ENCODE measurements around the gene SPOCK1.

SPOCK1 gene

DNA sequence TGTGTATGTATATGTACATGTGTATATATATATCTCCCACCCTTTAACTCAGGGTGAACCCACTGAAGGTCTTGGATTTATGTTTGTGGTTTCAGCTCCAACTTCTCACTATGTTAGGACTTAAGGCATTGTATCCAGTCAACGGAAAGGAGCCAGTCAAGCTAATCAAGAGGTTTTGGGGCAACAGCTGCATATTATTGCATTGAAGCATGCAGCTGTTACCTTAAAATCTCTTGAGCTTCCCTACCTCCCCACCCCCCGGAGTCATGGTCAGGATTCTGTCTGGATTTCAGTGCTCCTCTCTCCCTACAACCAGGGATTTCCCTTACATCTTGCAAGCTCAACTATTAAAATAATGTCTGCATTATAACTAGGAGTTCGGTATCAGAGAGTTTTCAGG is 399.5 kb downstream of the SPOCK1 start:
- no peak for DNase-seq (ENCODE audit: low spot score)

DNA sequence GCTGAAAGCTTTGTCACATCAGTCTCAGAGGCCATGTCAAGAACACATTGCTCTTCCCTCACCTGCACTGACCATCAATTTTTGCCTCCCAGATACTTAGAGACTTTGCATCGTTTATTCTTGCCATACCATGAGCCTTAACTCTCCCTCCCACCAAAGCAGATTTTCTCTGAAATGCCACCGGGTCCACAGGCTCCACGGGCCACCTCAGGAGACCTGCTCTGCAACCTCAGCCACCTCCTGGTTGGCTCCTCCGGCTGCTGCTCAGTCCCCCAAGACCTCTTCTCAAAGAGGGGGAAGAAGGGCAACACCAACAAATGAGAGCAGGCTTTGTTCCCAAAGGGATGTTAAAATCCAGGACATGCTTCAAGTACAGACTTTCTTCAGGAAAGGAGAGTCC is 400.5 kb downstream of the SPOCK1 start:
- no peak for DNase-seq (ENCODE audit: low spot score)

DNA sequence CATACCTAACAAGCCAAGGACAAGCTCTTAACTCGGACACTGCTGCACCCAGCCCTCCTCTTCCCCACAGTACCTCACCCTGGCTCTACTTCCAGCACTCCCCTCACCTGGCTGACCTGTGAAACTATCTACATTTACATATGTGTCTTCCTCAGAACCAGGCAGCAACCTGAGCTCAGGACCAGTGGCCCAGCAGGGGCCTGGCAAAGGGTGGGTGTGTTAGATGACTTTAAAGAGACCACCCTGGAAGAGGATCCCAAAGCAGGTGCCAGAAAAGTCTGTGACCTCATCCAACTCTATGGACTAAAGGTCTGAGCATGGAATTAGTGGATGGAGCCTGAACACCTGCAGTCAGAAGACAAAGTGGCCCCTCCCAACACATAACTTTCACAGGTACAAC is 400.9 kb downstream of the SPOCK1 start:
- no peak for DNase-seq (ENCODE audit: low spot score)

DNA sequence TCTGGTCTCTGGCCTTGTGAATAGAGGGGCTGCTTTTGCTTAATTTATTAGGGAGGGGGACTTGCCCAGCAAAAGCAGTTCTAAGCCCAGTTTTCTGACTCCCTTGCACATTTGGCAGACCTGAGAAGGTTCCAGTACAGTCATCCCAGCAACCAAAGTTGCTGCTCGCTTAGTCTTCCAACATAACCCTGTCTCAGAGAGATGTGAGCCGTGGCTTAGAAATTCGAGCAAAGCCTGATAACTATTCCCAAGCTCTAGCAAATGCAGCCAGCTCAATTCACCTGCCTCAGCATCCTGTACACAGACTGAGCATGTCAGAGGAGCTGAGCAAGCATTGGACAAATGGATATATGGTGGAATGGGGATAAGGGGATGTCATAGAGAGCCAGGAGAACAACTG is 401.9 kb downstream of the SPOCK1 start:
- no peak for DNase-seq (ENCODE audit: low spot score)

DNA sequence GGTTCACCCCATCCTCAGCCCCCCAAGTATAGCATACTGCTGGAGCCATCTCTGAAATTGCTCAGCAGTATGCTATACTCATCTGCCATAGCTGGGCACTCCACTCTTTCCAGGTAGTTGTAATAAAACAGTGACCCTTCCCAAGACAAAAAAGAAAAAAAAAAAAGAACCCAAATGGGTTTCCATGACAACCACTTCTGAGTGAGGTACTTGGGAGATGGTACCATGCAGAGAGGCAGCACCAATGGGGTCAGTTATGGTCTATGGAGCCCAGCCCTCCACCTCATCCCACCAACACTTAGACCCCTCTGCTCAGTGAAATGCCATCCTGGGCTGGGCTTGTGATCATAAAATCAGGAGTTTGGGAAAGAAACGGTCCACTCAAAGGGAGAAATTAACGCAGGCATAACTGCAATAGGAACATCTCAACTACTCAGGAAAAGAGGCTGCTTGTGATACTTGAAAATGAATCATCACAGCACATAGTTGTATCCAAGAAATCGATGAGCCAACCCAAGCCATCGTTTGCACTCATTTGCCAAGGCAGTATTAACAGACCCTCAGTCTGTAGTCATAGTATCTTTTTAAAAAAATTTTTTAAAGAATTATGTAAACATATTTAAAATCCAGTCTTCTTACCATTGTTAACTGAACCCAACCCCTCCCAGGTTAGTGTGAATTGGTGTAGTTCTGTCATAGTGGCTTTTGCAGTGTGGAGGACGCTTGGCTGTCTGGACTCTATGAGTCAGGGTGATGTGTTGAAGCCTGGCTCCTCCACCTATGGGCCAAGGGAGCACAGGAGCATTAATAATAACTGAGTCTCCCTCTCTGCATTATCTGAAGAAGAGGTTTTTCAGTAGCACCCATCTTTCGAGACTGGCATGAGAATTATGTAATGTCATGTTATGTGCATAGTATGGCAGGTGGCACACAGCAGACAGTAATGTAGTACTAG is 402.7 kb downstream of the SPOCK1 start:
- no peak for DNase-seq (ENCODE audit: low spot score)

DNA sequence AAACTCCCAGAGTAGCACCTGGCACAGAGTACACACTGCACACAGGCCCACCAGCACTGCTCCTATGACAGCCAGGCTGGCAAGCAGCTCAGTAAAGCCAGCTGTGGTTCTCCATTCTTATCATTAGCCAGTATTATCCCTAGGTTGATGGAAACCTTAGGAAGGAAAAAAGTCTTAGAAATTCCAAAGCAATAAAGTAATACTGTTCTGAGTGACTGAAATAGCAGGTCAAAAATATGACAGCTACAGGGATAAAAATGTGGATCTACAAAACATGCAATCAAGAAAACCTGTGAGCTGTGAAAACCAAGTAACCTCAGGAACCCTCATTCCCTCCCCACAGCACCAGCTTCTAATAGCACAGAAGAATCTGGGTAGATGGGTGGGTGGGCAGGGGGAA is 403.5 kb downstream of the SPOCK1 start:
- no peak for DNase-seq (ENCODE audit: low spot score)

DNA sequence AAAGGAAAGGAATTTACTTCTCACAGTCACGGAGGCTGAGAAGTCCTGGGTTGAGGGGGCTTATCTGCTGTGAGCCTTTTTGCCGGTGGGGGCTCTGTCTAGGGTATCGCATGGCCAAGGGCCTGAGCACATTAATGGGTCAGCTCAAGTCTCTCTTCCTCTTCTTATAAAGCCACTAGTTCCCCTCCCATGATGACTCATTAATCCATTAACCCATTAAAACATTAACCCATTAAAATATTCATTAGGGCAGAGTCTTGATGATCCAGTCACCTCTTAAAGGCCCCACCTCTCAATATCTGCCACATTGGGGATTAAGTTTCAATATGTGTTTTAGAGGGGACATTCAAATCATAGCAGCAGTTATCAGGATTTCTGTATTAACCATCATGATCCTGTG is 406.3 kb downstream of the SPOCK1 start:
- no peak for DNase-seq (ENCODE audit: low spot score)

DNA sequence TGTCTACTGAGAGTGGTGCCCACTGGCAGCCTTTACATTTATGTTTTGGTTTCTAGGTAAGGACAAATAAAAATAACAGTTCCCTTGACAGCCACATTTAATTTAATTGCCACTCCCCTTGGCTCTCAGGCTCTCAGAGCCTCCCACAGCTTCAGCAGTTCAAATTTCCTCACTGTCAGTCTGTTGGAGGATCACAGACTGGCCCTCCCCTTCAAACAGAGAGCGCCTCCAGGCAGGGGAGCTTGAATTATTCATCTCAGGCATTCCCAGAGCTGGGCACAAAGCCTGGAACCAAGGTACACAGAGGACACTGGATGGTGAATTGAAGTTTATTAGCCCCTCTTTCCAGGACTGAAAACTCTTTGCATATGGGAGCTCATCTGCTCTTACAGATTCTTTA is 407.7 kb downstream of the SPOCK1 start:
- DNase-seq (ENCODE audit: low spot score), result no peak

DNA sequence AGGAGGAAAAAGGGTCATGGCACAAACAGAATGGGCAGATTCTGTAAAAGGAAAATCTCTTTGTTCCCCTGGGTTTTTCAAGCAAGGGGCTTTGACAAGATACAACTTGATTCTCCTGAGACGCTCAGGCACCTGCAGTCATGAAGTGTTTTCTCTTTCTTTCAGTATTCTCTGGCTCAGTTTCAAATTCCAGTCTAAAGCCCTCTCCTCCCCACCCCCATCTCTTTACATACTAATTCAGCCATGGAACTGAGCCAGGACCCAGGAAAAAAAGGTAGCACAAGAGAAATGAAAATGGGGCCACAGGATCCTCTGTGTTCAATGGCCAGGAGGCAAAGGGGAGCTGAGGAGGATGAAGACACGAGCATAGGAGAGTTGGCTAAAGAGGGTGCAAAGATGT is 408.4 kb downstream of the SPOCK1 start:
- no peak for DNase-seq (ENCODE audit: low spot score)

DNA sequence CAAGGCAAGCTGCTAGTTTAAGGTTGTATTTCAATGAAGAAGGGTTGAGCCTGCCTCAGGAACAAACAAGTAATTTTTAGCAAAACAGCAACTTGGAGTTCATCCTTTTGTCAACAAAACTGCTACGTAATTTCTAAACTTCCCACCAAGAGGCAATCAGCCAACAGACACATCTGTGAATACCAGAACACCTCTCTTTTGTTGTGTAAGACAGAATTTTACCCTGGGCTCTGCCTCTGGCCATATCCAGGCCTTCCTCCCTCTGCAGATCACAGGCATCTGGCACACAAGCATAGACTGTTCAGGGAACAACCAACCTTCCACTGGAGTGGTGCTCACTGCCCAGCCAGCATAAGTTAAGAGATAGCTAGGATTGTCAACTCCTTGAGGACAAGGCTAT is 409.0 kb downstream of the SPOCK1 start:
- DNase-seq (ENCODE audit: low spot score), result no peak

DNA sequence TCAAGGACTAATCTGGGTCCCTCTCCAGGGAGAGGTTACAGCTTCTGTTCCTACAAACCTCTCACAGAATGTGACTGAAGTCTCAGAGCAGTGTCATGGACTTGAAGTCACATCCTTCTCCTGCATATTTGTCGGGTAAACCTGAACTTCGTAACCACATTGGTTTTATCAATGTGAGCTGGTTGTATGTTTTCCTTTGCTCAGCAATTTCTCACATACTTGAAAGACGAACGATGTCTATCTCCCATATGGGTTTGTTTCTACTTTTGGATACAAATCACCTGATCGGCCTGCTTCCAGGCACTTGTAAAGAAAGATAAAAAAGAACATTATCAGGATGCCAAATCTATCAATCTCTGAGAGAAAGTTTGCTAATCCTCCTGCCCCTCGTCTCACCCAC is 411.0 kb downstream of the SPOCK1 start:
- DNase-seq (ENCODE audit: low spot score), result no peak

DNA sequence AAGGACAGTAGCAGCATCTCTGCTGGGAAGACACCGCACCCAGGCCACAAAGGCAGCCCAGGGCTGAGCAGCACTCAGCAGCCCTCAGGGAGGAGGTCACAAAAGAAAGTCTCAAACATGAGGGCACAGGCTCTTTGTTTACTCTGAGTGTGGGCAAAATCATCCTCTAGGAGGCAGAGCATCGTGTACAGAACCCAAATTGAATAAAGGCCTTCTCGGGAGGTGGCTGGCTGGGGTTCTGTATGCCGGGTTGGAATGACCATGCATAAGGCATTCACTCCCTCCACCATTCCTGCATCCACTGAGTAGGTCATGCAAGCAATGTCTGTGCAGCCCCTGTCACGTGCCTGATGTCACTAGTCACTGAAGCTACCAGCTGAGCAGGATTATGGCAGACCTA is 412.8 kb downstream of the SPOCK1 start:
- DNase-seq (ENCODE audit: low spot score), result no peak

DNA sequence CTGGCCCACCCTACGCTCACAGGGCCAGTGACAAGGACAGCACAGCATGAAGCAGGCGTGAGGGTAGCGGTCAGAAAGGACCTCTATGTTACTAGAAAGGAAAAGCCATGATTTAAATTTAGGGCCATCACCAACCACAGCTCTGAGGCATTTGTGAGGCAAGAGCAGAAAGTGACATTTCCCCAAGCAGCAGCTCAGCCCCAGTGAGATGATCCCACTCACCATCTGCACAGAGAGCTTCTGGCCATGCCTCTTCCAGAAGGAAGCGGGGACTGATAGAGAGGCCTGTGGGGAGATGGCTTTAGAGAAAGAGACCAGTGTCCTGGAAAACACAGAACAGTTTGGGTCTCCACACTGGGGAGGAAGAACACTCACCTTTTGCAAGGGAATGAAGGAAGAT is 413.9 kb downstream of the SPOCK1 start:
- no peak for DNase-seq (ENCODE audit: low spot score)

DNA sequence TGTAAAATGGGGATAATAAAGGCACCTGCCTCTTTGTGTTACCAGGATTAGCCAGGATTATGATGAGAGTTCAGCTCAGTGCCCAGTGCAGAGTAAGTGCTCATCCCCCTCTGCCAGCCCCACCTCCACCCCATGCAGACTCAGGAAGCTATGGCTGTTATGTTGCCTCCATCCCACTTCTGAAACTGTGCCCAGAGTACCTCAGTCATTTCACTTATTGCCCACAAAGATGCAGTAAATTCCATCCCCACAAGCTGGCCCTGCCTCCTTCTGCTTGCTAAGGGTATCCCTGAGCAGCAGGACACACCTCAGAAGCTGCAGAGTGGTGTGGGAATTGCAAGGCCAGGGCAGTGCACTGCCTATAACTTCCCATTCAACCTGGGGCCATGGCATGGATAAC is 415.1 kb downstream of the SPOCK1 start:
- DNase-seq (ENCODE audit: low spot score), result no peak

DNA sequence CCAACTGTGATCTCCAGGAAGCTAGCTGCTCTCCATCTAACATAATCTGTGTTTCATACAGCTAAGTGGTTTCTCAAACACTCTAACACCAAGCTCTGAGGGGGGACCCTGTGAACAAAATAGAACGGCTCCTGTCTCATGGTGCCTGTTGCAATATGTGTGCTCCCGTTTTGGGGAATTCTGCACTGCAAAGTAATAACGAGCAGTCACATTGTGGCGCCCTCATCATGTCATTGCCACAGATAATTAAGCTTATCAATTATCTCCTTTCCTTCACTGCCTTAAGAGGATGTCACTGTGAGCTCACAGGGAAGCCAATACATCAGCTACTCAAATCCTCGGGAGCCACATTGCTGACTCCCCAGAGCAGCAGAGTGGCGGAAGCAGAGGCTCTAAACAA is 416.2 kb downstream of the SPOCK1 start:
- no peak for DNase-seq (ENCODE audit: low spot score)

DNA sequence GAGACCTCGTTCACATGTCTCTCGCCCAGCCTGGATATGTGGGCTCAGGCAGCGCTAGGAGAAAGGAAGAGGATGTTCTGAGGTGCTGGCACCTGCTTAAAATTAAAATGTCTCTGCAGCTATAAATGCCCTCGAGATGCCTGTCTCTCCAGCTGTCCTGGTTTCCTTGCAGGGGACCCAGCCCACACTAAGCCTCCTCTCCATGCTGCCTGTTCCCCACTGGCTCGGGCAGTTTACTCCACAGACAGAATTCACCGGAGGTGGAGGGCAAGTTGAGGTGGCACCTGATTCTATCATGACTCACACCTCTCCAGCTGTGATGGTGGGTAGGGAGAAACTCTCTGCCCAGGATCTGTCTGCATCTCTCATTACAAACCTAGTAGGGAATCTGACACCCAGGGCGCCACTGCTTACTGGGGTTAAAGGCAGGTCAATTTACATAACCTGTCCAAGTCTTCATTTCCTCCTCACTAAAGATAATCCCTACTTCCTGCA is 420.9 kb downstream of the SPOCK1 start:
- no peak for DNase-seq (ENCODE audit: low spot score)

DNA sequence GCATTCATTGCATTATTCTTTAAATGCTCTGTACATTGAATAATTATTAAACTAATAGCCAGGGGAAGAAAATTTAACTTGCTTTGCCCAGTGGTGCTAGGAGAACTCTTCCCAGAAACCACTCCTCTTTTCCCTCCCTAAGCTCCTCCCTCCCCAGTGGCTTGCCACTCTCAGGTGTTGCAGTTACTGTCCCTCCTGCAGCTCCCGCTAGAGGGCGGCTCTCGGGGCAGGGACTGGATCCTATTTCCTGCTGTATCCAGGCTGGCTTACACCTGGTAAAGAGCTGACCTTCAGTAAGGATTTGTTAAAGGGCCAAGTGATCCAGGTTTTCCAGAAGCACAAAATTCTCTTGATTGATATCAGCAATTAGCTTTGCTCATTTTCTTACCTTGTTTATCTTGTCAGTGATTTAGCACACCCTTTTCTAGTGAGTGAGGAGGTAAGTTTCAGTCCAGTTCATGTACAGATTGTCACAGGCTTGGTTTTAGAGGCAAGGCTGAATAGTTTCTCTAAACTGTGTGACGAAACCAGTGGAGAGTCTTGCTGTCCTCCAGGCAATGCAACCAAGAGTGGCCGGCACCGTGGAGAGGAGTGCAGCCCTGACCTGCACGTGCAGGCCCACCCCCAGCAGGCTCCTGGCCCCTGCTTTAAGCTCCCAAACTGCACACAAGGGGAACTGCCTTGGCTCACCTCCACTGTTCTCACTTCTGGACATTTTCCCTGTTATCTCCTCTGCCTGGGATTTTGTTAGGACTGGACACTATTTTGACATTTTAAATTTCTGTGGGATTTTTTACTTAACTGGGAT is 423.8 kb downstream of the SPOCK1 start:
- no peak for DNase-seq (ENCODE audit: low spot score)

DNA sequence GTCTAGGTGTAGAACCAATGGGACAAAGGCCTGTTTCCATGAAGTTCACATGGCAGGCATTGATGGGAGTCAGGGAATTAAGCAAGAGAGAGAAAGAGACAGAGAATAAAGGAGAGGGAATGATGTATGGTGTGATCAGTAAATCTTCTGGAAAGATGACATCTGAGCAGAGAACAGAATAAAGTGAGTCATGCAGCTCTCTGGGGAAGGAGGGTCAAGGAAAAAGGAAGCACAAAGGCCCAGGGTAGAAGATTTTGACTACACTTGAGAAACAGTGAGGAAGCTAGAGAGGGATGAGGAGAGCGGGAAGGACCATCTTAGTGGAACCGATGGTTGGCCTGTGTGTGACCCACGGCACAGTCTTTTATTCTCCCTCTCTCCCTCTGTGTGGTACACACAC is 425.9 kb downstream of the SPOCK1 start:
- DNase-seq (ENCODE audit: low spot score), result no peak

DNA sequence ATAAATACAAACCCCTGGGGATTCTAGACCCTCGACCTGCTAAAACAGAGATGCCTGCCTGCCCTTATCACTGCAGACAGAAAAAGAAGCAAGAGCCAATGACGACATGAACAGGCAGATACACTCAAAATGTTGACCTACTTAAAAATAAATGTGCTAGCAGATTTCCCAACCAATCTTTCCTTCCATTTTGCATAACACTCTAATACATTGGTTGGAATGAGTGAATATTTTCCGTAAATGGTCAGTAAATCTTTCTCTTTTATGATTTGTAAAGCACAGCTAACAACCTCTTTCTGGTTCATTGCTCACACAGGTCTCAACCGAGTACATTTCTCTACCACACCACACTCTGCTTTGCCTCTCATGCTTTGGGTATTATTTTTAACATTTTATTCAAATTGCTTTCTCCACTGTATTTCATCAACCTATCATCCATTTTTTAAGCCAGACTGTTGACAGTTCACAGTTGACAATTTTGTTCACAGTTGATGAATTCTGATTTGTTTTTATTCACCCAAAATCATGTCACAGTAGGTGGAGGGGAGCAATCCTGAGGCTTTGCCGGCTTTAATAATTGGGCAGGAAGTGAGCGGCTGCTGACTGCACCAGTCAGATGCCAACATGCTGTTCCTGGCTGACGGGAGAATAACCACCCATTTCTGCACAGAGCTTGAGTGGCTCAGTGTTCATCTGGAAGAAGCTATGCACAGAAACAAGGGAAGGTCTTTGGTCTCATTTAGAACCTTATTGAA is 426.6 kb downstream of the SPOCK1 start:
- DNase-seq (ENCODE audit: low spot score), result no peak

DNA sequence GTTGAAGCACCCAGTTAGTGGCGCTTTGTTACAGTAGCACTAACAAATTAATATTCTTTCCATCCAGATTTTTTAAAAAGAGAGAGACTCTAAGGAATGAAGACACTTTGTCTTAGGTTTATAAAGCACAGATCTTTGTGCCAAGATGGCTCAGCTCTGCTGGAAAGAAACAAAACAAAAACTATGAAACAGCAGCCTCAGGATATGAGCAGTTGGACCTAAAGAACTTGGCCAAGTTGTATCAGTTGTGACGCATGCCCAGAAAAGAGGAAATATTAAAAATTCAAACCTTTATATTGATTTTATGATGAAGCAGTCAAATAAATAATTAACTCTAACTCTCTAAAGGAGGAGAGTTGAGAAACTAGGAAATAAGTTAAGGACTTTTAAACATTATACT is 427.2 kb downstream of the SPOCK1 start:
- no peak for DNase-seq (ENCODE audit: low spot score)

DNA sequence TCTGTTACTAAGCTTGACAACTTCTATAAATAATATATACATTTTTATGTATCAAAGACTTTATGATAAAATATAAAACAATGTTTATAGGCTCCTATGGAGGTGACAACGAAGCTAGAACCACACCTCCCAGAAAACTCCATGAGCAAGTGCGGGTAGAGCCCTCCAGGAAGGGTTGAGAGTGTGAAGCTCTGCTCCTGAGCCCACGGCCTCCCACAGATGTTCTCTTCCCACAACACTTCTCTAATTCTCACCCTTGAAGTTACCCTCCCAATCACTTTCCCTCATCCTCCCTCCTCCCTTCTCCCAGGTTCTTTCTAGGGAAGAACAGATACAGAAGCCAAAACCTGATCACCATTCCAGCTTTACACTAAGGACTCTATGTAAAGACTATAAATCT is 427.6 kb downstream of the SPOCK1 start:
- DNase-seq (ENCODE audit: low spot score), result no peak

DNA sequence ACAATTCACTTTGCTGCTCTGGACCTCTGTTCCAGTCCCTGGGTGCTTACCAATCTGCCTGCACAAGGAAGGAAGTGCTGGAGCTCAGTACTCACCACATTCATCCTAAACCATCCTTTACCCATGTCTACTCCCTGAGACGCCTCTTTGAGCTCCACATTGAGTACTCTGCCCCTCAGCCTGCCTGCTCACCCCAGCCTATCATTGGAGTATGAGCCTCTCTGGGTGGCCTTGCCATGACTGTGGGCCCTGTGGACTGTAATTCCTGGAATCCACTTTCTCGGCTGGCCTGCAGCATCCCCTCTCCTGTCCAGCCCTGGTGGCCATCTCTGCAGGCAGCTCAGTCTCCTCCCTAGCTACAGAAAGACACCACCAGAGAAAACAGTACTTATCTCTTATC is 428.6 kb downstream of the SPOCK1 start:
- no peak for DNase-seq (ENCODE audit: low spot score)

All from CD4-positive, alpha-beta T cell treated with Interleukin-2 at 100 ng/mL for 4 hours (primary cell).